Liver (tissue), 9 donors: Measurements from ENCODE around the gene SYNDIG1. TPM values are rescaled to one million over a fixed set of nuclear protein-coding genes. Genes with fewer than 3 reads are reported as not detected.

Source experiments
- DNase-seq: peaks from one replicate; pipeline ENCODE4 v3.0.0-alpha.2; 2017; ENCODE audit warnings: low spot score
- H3K27ac ChIP-seq, 2 donors: one replicate each; pipeline ENCODE4 v1.7.0; 2013; ENCODE audit warnings: inconsistent platforms in 2 of 2, low read length in 2 of 2, control low read depth in 1 of 2, low read depth in 1 of 2, mild to moderate bottlenecking in 1 of 2
- H3K27me3 ChIP-seq, 4 donors: one replicate each; pipeline versions ENCODE4 v1.6.1 to v1.7.0; 2013; ENCODE audit warnings: low read length in 3 of 4, inconsistent platforms in 1 of 4, mild to moderate bottlenecking in 1 of 4, moderate library complexity in 1 of 4; ENCODE audit not compliant: control insufficient read depth in 4 of 4, insufficient read depth in 4 of 4
- H3K36me3 ChIP-seq, 4 donors: one replicate each; pipeline versions ENCODE4 v1.6.1 to v1.7.0; 2013; ENCODE audit warnings: low read length in 3 of 4, mild to moderate bottlenecking in 3 of 4, low read depth in 1 of 4, moderate library complexity in 1 of 4; ENCODE audit not compliant: control insufficient read depth in 4 of 4, insufficient read depth in 3 of 4
- H3K4me1 ChIP-seq, 4 donors: one replicate each; pipeline versions ENCODE4 v1.6.1 to v1.7.0; 2013; ENCODE audit warnings: low read length in 3 of 4, mild to moderate bottlenecking in 3 of 4, moderate library complexity in 1 of 4; ENCODE audit not compliant: control insufficient read depth in 4 of 4, insufficient read depth in 4 of 4
- H3K4me3 ChIP-seq, 3 donors: one replicate each; pipeline versions ENCODE4 v1.6.1 to v1.7.0; 2013; ENCODE audit warnings: low read length in 3 of 3, control low read depth in 1 of 3, low read depth in 1 of 3, mild to moderate bottlenecking in 1 of 3
- H3K9ac ChIP-seq, 2 donors: one replicate each; pipeline ENCODE4 v1.7.0; 2013; ENCODE audit warnings: low read length in 2 of 2, mild to moderate bottlenecking in 2 of 2, moderate library complexity in 2 of 2, control low read depth in 1 of 2, low read depth in 1 of 2
- H3K9me3 ChIP-seq, 4 donors: one replicate each; pipeline versions ENCODE4 v1.6.1 to v1.7.0; 2013; ENCODE audit warnings: low read length in 3 of 4; ENCODE audit not compliant: control insufficient read depth in 4 of 4
- ATF3 ChIP-seq: IDR thresholded peaks from 2 replicates; pipeline ENCODE4 v1.6.1; 2016; ENCODE audit warnings: antibody characterized with exemption
- EGR1 ChIP-seq, 2 donors: IDR thresholded peaks; 2 replicates each; pipeline ENCODE4 v1.6.1; 2016 to 2018; ENCODE audit warnings: antibody characterized with exemption in 2 of 2, low read depth in 2 of 2
- FOXA1 ChIP-seq: IDR thresholded peaks from 2 replicates; pipeline ENCODE4 v1.6.1; 2016; ENCODE audit warnings: antibody characterized with exemption
- FOXA2 ChIP-seq: IDR thresholded peaks from 2 replicates; pipeline ENCODE4 v1.6.1; 2016; ENCODE audit warnings: antibody characterized with exemption
- GABPA ChIP-seq, 2 donors: IDR thresholded peaks in 1 of 2; conservative IDR thresholded peaks in 1 of 2; 2 replicates each; pipeline ENCODE4 v1.6.1; 2016; ENCODE audit warnings: antibody characterized with exemption in 2 of 2, mild to moderate bottlenecking in 1 of 2, moderate library complexity in 1 of 2
- HNF4A ChIP-seq, 2 donors: conservative IDR thresholded peaks; 2 replicates each; pipeline ENCODE4 v1.6.1; 2016; ENCODE audit warnings: antibody characterized with exemption in 2 of 2, mild to moderate bottlenecking in 2 of 2
- HNF4G ChIP-seq: IDR thresholded peaks from 2 replicates; pipeline ENCODE4 v1.6.1; 2016; ENCODE audit warnings: antibody characterized with exemption
- JUND ChIP-seq, 2 donors: IDR thresholded peaks; 2 replicates each; pipeline ENCODE4 v1.6.1; 2016; ENCODE audit warnings: antibody characterized with exemption in 2 of 2
- MAX ChIP-seq: IDR thresholded peaks from 2 replicates; pipeline ENCODE4 v1.6.1; 2016; ENCODE audit warnings: antibody characterized with exemption
- NR2F2 ChIP-seq: IDR thresholded peaks from 2 replicates; pipeline ENCODE4 v1.6.1; 2016; ENCODE audit warnings: antibody characterized with exemption
- RAD21 ChIP-seq, 2 donors: IDR thresholded peaks; 2 replicates each; pipeline ENCODE4 v1.6.1; 2016; ENCODE audit warnings: antibody characterized with exemption in 2 of 2, mild to moderate bottlenecking in 2 of 2
- REST ChIP-seq: IDR thresholded peaks from 2 replicates; pipeline ENCODE4 v1.6.1; 2016; ENCODE audit warnings: antibody characterized with exemption, mild to moderate bottlenecking
- SP1 ChIP-seq: IDR thresholded peaks from 2 replicates; pipeline ENCODE4 v1.6.1; 2018; ENCODE audit warnings: antibody characterized with exemption, mild to moderate bottlenecking
- TAF1 ChIP-seq: conservative IDR thresholded peaks from 2 replicates; pipeline ENCODE4 v1.6.1; 2016; ENCODE audit warnings: antibody characterized with exemption, mild to moderate bottlenecking
- ZBTB33 ChIP-seq: IDR thresholded peaks from 2 replicates; pipeline ENCODE4 v1.6.1; 2016; ENCODE audit warnings: antibody characterized with exemption
- WGBS: extraction: QIAGEN DNeasy Blood & Tissue Kit; methylation state at CpG from one replicate; pipeline ENCODE4 v1.1.7; 2013; 5-methylcytosine and 5-hydroxymethylcytosine counted together
- polyA plus RNA-seq, 2 donors: library from polyadenylated mRNA; stranded (reverse) in 1 of 2; unstranded in 1 of 2; fragments of 200-250 nt in 1 of 2; fragments of >200 nt in 1 of 2; fragmentation: Nextera tagmentation in 1 of 2; extraction: Ambion mirVana in 1 of 2; gene quantifications; one replicate each; pipeline versions ENCODE4 v1.2.1 to v1.2.3, GENCODE V29; 2013 to 2015
- total RNA-seq, 2 donors: library from RNA; depleted of rRNA; stranded (reverse); fragments of >200 nt; gene quantifications; one replicate each; pipeline ENCODE4 v1.2.3, GENCODE V29; 2014
- donor health status: healthy.
- donor health status: healthy.
- donor health status: healthy.
- donor health status: healthy.
- donor health status: healthy.

SYNDIG1 gene
- total and polyA plus RNA-seq, 4 donors = 0.05 to 0.08 TPM; not detected in 2

GRCh38 chr20:24574797-24575196, 105.4 kb downstream of the SYNDIG1 start (continued):
- no peak for TF ChIP-seq REST

- Histone ChIP-seq H3K9me3 (no peaks in the 10 kb centered on the region), H3K9ac (no peak overlapping the region), H3K27ac (no peak overlapping the region), H3K27me3 (no peaks in the 10 kb centered on the region), H3K4me1 (no peaks in the 10 kb centered on the region), H3K36me3 (no peaks in the 10 kb centered on the region), H3K4me3 (no peak overlapping the region)
- no peak for TF ChIP-seq FOXA2
- no peak for TF ChIP-seq EGR1 (IDR thresholded peaks at IDR 0.05; ENCODE audit: low read depth in 2 of 2)
- TF ChIP-seq ZBTB33 = no peak
- no peak for TF ChIP-seq SP1
- TF ChIP-seq GABPA (IDR thresholded peaks at IDR 0.05 in 1 of 2, conservative IDR thresholded peaks at IDR 0.05 in 1 of 2) = no peak
- no peak for TF ChIP-seq HNF4A (conservative IDR thresholded peaks at IDR 0.05)
- no peak for TF ChIP-seq NR2F2
- no peak for TF ChIP-seq MAX
- no peak for TF ChIP-seq JUND (IDR thresholded peaks at IDR 0.05)
- no peak for TF ChIP-seq REST
- TF ChIP-seq HNF4G = no peak
- no peak for TF ChIP-seq RAD21 (IDR thresholded peaks at IDR 0.05)
- TF ChIP-seq FOXA1 = no peak
- no peak for TF ChIP-seq TAF1
- no peak for TF ChIP-seq ATF3
- 80% methylated on average over 4 of the region's 4 CpGs for WGBS
- DNase-seq = peak; percentile 20
These were observed 106.4 kb downstream of the SYNDIG1 start for GRCh38 chr20:24575811-24576210.
